ENCODE results near the gene RALGAPA1.
"Not testable (repeated sequence)": the region's sequence is repeated elsewhere in the genome, so short reads cannot be mapped to it uniquely, and the experiment has no call there.

The RALGAPA1 gene

GRCh38 chr14:35760143-35760542 lies 49.0 kb downstream of the RALGAPA1 start:
- no peak for DNase-seq

GRCh38 chr14:35758523-35759129 lies 50.5 kb downstream of the RALGAPA1 start:
- DNase-seq: no peak

- no peak for DNase-seq
Observed at GRCh38 chr14:35754671-35755070, 54.4 kb downstream of the RALGAPA1 start.

- no peak for DNase-seq
Observed at GRCh38 chr14:35752380-35752779, 56.7 kb downstream of the RALGAPA1 start.

- no peak for DNase-seq
Observed at GRCh38 chr14:35750202-35750904, 58.7 kb downstream of the RALGAPA1 start.

- DNase-seq: no peak
Observed at GRCh38 chr14:35747379-35747778, 61.7 kb downstream of the RALGAPA1 start.

- no peak for DNase-seq
Observed at GRCh38 chr14:35742442-35742841, 66.7 kb downstream of the RALGAPA1 start.

- DNase-seq: no peak
Observed at GRCh38 chr14:35742032-35742371, 67.1 kb downstream of the RALGAPA1 start.

GRCh38 chr14:35741345-35742031 lies 67.6 kb downstream of the RALGAPA1 start:
- no peak for DNase-seq

- no peak for DNase-seq
Observed at GRCh38 chr14:35740215-35740614, 68.9 kb downstream of the RALGAPA1 start.

- not testable (repeated sequence) for DNase-seq
Observed at GRCh38 chr14:35735163-35735562, 73.9 kb downstream of the RALGAPA1 start.

GRCh38 chr14:35733510-35733909 lies 75.6 kb downstream of the RALGAPA1 start:
- DNase-seq: not testable (repeated sequence)

GRCh38 chr14:35730871-35731270 lies 78.2 kb downstream of the RALGAPA1 start:
- no peak for DNase-seq

- no peak for DNase-seq
Observed at GRCh38 chr14:35727764-35728163, 81.3 kb downstream of the RALGAPA1 start.

GRCh38 chr14:35725930-35726329 lies 83.2 kb downstream of the RALGAPA1 start:
- no peak for DNase-seq

GRCh38 chr14:35715079-35715478 lies 94.0 kb downstream of the RALGAPA1 start:
- DNase-seq: no peak

GRCh38 chr14:35712466-35712865 lies 96.6 kb downstream of the RALGAPA1 start:
- DNase-seq: no peak

- DNase-seq: no peak
Observed at GRCh38 chr14:35708062-35708461, 101.0 kb downstream of the RALGAPA1 start.

- DNase-seq: no peak
Observed at GRCh38 chr14:35705636-35706035, 103.5 kb downstream of the RALGAPA1 start.

GRCh38 chr14:35704793-35705493 lies 104.2 kb downstream of the RALGAPA1 start:
- DNase-seq: no peak

- no peak for DNase-seq
Observed at GRCh38 chr14:35701531-35701930, 107.6 kb downstream of the RALGAPA1 start.

GRCh38 chr14:35699791-35700444 lies 109.2 kb downstream of the RALGAPA1 start:
- no peak for DNase-seq

- DNase-seq: no peak
Observed at GRCh38 chr14:35696575-35696974, 112.5 kb downstream of the RALGAPA1 start.

Data from NCI-H2171 (cell line).